CD4-positive, alpha-beta T cell (primary cell): ENCODE data around the gene RASGRP3. TPM values are rescaled to one million over a fixed set of nuclear protein-coding genes. Genes with fewer than 3 reads are reported as not detected.

Source experiments
- ATAC-seq: fragments of 200-7000 bp; cut with Tn5 transposase; one replicate; pipeline ENCODE4 v1.10.0; 2022; ENCODE audit warnings: mild to moderate bottlenecking; ENCODE audit not compliant: poor library complexity
- CTCF ChIA-PET: fragments of 350-600 bp; sonication (Branson Sonifier 250); formaldehyde crosslinking; loops from one replicate; lab custom pipeline; 2021; ENCODE audit warnings: antibody characterized with exemption, inconsistent platforms; lab: Charles Lee
- POLR2A ChIA-PET: fragments of 350-600 bp; sonication (Branson Sonifier 250); formaldehyde crosslinking; loops from one replicate; lab custom pipeline; 2021; ENCODE audit warnings: antibody characterized with exemption, inconsistent platforms; lab: Charles Lee
- DNase-seq, 14 experiments: peaks; one replicate each; pipeline ENCODE4 v3.0.0-alpha.2; 2013 to 2020; ENCODE audit warnings: mixed read lengths in 2 of 14
- H3K27ac ChIP-seq, 2 donors: one replicate each; pipeline versions ENCODE4 v1.5.1 to v1.7.0; 2013; ENCODE audit warnings: low read length in 2 of 2, low read depth in 1 of 2, mild to moderate bottlenecking in 1 of 2
- H3K27me3 ChIP-seq, 2 experiments: 1 replicate in 1 of 2; 2 replicates in 1 of 2; pipeline versions ENCODE4 v1.6.1 to v1.7.0; 2013; ENCODE audit warnings: low read length in 2 of 2, control low read depth in 1 of 2, mild to moderate bottlenecking in 1 of 2, moderate library complexity in 1 of 2; ENCODE audit not compliant: insufficient read depth in 2 of 2, control insufficient read depth in 1 of 2
- H3K36me3 ChIP-seq: one replicate; pipeline ENCODE4 v1.6.1; 2013; ENCODE audit warnings: low read length, control low read depth; ENCODE audit not compliant: insufficient read depth
- H3K4me1 ChIP-seq: one replicate; pipeline ENCODE4 v1.6.1; 2013; ENCODE audit warnings: low read length, control low read depth; ENCODE audit not compliant: insufficient read depth
- H3K4me3 ChIP-seq: one replicate; pipeline ENCODE4 v1.5.1; 2013; ENCODE audit warnings: mild to moderate bottlenecking, low read length, moderate library complexity
- H3K9me3 ChIP-seq, 2 experiments: 1 replicate in 1 of 2; 2 replicates in 1 of 2; pipeline versions ENCODE4 v1.6.1 to v1.7.0; 2013; ENCODE audit warnings: low read length in 2 of 2, mild to moderate bottlenecking in 2 of 2, control low read depth in 1 of 2, moderate library complexity in 1 of 2; ENCODE audit not compliant: control insufficient read depth in 1 of 2, insufficient read depth in 1 of 2
- H3K27ac Mint-ChIP-seq: one replicate; pipeline ENCODE4 v1.8.0; 2020; ENCODE audit warnings: mixed read lengths
- H3K27me3 Mint-ChIP-seq: one replicate; pipeline ENCODE4 v1.8.0; 2021; ENCODE audit warnings: mixed read lengths
- H3K36me3 Mint-ChIP-seq: one replicate; pipeline ENCODE4 v1.8.0; 2021; ENCODE audit warnings: low read depth, mixed read lengths
- H3K4me1 Mint-ChIP-seq: one replicate; pipeline ENCODE4 v1.8.0; 2021; ENCODE audit warnings: low read depth, mixed read lengths
- H3K4me3 Mint-ChIP-seq: one replicate; pipeline ENCODE4 v1.8.0; 2020; ENCODE audit warnings: mild to moderate bottlenecking, mixed read lengths
- H3K9me3 Mint-ChIP-seq: one replicate; pipeline ENCODE4 v1.8.0; 2020; ENCODE audit warnings: mixed read lengths
- CTCF ChIP-seq: fragments of 200-600 bp; IDR thresholded peaks from one replicate; pipeline ENCODE4 v1.8.0; 2022; ENCODE audit warnings: antibody characterized with exemption, mild to moderate bottlenecking
- intact Hi-C, 2 experiments: fragments of 100-400 bp; cut with DNase I in 1 of 2; cut with micrococcal nuclease in 1 of 2; formaldehyde crosslinking; loops; one replicate each; pipeline versions ENCODE4 v1.15.1 to v1.9.0; 2023 to 2025; cut with DNase I, micrococcal nuclease
- total RNA-seq, 174 experiments: library from RNA in 2 of 174; stranded (reverse) in 2 of 174; gene quantifications; one replicate each; pipeline ENCODE4 v1.2.3 and lab custom pipeline; 2021 to 2026

Gene RASGRP3
- total RNA-seq, 2 experiments from 2014 or later = 5.7 to 7.9 TPM

GRCh38 chr2:33488178-33488690 is 11.8 kb downstream of the RASGRP3 start:
- POLR2A ChIA-PET = interaction anchor here (0.9 kb wide), 1 partner anchor 12 kb away, joined by 3 read pairs; the partner anchor contains the start of gene RASGRP3
- no peaks in the 10 kb centered on the region for H3K27me3 Mint-ChIP-seq
- peaks cover 8% of the 10 kb centered on the region for H3K36me3 Mint-ChIP-seq

GRCh38 chr2:33488715-33489540 is 12.5 kb downstream of the RASGRP3 start:
- CTCF ChIA-PET = interaction anchor here (0.6 kb wide), 1 partner anchor 13 kb away, joined by 3 read pairs; no protein-coding TSS in a partner anchor
- Mint-ChIP-seq H3K36me3 (peaks cover 8% of the 10 kb centered on the region), H3K27me3 (no peaks in the 10 kb centered on the region), H3K27ac (no peak overlapping the region), H3K4me1 (no peaks in the 10 kb centered on the region), H3K9me3 (peaks cover 2% of the 10 kb centered on the region), H3K4me3 (no peak overlapping the region)
- Histone ChIP-seq H3K9me3 (no peaks in the 10 kb centered on the region), H3K27me3 (no peaks in the 10 kb centered on the region), H3K27ac (no peak overlapping the region), H3K36me3 (no peaks in the 10 kb centered on the region), H3K4me3 (no peak overlapping the region), H3K4me1 (no peaks in the 10 kb centered on the region)
- POLR2A ChIA-PET = no interaction called here
- intact Hi-C loops = no loop called here
- no peak for ATAC-seq
- TF ChIP-seq CTCF = no peak
- DNase-seq = no peak

More at GRCh38 chr2:33488178-33488690, 11.8 kb downstream of the RASGRP3 start:
- H3K27ac ChIP-seq = no peak overlapping the region
- no peaks in the 10 kb centered on the region for H3K4me1 ChIP-seq
- Mint-ChIP-seq H3K4me1 (no peaks in the 10 kb centered on the region), H3K9me3 (peaks cover 2% of the 10 kb centered on the region), H3K4me3 (no peak overlapping the region), H3K27ac (no peak overlapping the region)
- no peak for ATAC-seq
- intact Hi-C loops = no loop called here
- H3K36me3 ChIP-seq = no peaks in the 10 kb centered on the region
- H3K9me3 ChIP-seq = no peaks in the 10 kb centered on the region
- DNase-seq = no peak
- TF ChIP-seq CTCF = no peak
- CTCF ChIA-PET = interaction anchor here (0.6 kb wide), 1 partner anchor 12 kb away, joined by 3 read pairs; no protein-coding TSS in a partner anchor
- no peaks in the 10 kb centered on the region for H3K27me3 ChIP-seq
- H3K4me3 ChIP-seq = no peak overlapping the region

- DNase-seq (no peak), ATAC-seq (no peak)
- Mint-ChIP-seq H3K27me3 (no peaks in the 10 kb centered on the region), H3K27ac (no peak overlapping the region), H3K36me3 (peaks cover 8% of the 10 kb centered on the region), H3K4me1 (peaks cover 6% of the 10 kb centered on the region), H3K4me3 (no peak overlapping the region), H3K9me3 (peaks cover 2% of the 10 kb centered on the region)
- POLR2A ChIA-PET = interaction anchor here (1.3 kb wide), 1 partner anchor 14 kb away, joined by 5 read pairs; the partner anchor contains the start of gene RASGRP3
- H3K4me1 ChIP-seq = no peaks in the 10 kb centered on the region
- H3K36me3 ChIP-seq = no peaks in the 10 kb centered on the region
- H3K27ac ChIP-seq = no peak overlapping the region
- no peak overlapping the region for H3K4me3 ChIP-seq
- intact Hi-C loops = no loop called here
- no peaks in the 10 kb centered on the region for H3K9me3 ChIP-seq
- H3K27me3 ChIP-seq = no peaks in the 10 kb centered on the region
- TF ChIP-seq CTCF = no peak
- CTCF ChIA-PET = no interaction called here
Observed at GRCh38 chr2:33489835-33490431, 13.5 kb downstream of the RASGRP3 start.
